Activated CD8-positive, alpha-beta T cell treated with anti-CD3 and anti-CD28 coated beads for 36 hours (primary cell): ENCODE data around the gene TBC1D9. TPM values are rescaled to one million over a fixed set of nuclear protein-coding genes. Genes with fewer than 3 reads are reported as not detected.

Experiments
- ATAC-seq: fragments of 200-7000 bp; cut with Tn5 transposase; one replicate; pipeline ENCODE4 v1.10.0; 2021; ENCODE audit warnings: mild to moderate bottlenecking, moderate library complexity
- CTCF ChIA-PET: fragments of 350-600 bp; sonication (Branson Sonifier 250); formaldehyde crosslinking; loops from one replicate; lab custom pipeline; 2021; ENCODE audit warnings: antibody characterized with exemption; lab: Charles Lee
- POLR2A ChIA-PET: fragments of 350-600 bp; sonication (Branson Sonifier 250); formaldehyde crosslinking; loops from one replicate; lab custom pipeline; 2021; ENCODE audit warnings: antibody characterized with exemption; lab: Charles Lee
- DNase-seq: peaks from one replicate; pipeline ENCODE4 v3.0.0-alpha.2; 2020
- H3K27ac Mint-ChIP-seq: one replicate; pipeline ENCODE4 v1.8.0; 2021; ENCODE audit warnings: mild to moderate bottlenecking, mixed read lengths
- H3K27me3 Mint-ChIP-seq: one replicate; pipeline ENCODE4 v1.8.0; 2021; ENCODE audit warnings: mixed read lengths
- H3K36me3 Mint-ChIP-seq: one replicate; pipeline ENCODE4 v1.8.0; 2021; ENCODE audit warnings: low read depth, mixed read lengths
- H3K4me1 Mint-ChIP-seq: one replicate; pipeline ENCODE4 v1.8.0; 2021; ENCODE audit warnings: low read depth, mixed read lengths
- H3K4me3 Mint-ChIP-seq: one replicate; pipeline ENCODE4 v1.8.0; 2021; ENCODE audit warnings: mild to moderate bottlenecking, moderate library complexity, mixed read lengths
- H3K9me3 Mint-ChIP-seq: one replicate; pipeline ENCODE4 v1.8.0; 2021; ENCODE audit warnings: mixed read lengths
- CTCF ChIP-seq: fragments of 200-600 bp; IDR thresholded peaks from one replicate; pipeline ENCODE4 v1.8.0; 2022; ENCODE audit warnings: antibody characterized with exemption, mild to moderate bottlenecking
- intact Hi-C: fragments of 100-400 bp; cut with micrococcal nuclease; formaldehyde crosslinking; loops from one replicate; pipeline ENCODE4 v1.10.0; 2022
- total RNA-seq, 2 experiments: library from RNA; stranded (reverse); gene quantifications; one replicate each; pipeline ENCODE4 v1.2.3, GENCODE V29; 2021

Gene TBC1D9
- total RNA-seq, 2 experiments from 2014 or later, result not detected

GRCh38 chr4:140633124-140633523 is 123.1 kb downstream of the TBC1D9 start:
- H3K9me3 Mint-ChIP-seq, result no peaks in the 10 kb centered on the region
- no peak for DNase-seq
- peaks cover 6% of the 10 kb centered on the region for H3K27me3 Mint-ChIP-seq
- CTCF ChIA-PET, result interaction anchor here (1.0 kb wide), 1 partner anchor 273 kb away, joined by 3 read pairs; no protein-coding TSS in a partner anchor
- intact Hi-C loops, result no loop called here
- H3K36me3 Mint-ChIP-seq, result no peaks in the 10 kb centered on the region
- no peak for TF ChIP-seq CTCF
- POLR2A ChIA-PET, result no interaction called here
- H3K4me1 Mint-ChIP-seq, result no peaks in the 10 kb centered on the region
- no peak for ATAC-seq
- H3K4me3 Mint-ChIP-seq, result no peak overlapping the region
- no peak overlapping the region for H3K27ac Mint-ChIP-seq

- H3K36me3 Mint-ChIP-seq, result no peaks in the 10 kb centered on the region
- CTCF ChIA-PET, result no interaction called here
- peaks cover 2% of the 10 kb centered on the region for H3K27me3 Mint-ChIP-seq
- no peaks in the 10 kb centered on the region for H3K4me1 Mint-ChIP-seq
- POLR2A ChIA-PET, result no interaction called here
- TF ChIP-seq CTCF, result no peak
- H3K4me3 Mint-ChIP-seq, result no peak overlapping the region
- no peak overlapping the region for H3K27ac Mint-ChIP-seq
- H3K9me3 Mint-ChIP-seq, result no peaks in the 10 kb centered on the region
- intact Hi-C loops, result no loop called here
- ATAC-seq, result no peak
- DNase-seq, result no peak
Observed at GRCh38 chr4:140630246-140630645, 125.9 kb downstream of the TBC1D9 start.

GRCh38 chr4:140628016-140628415 is 128.2 kb downstream of the TBC1D9 start:
- DNase-seq (no peak), ATAC-seq (no peak)
- TF ChIP-seq CTCF, result no peak
- ChIA-PET CTCF (interaction anchor here (1.1 to 1.9 kb wide), 2 partner anchors 9 to 268 kb away, joined by 4 to 6 read pairs; no protein-coding TSS in a partner anchor), POLR2A (no interaction called here)
- Mint-ChIP-seq H3K4me1 (no peaks in the 10 kb centered on the region), H3K4me3 (no peak overlapping the region), H3K27ac (no peak overlapping the region), H3K27me3 (no peaks in the 10 kb centered on the region), H3K9me3 (no peaks in the 10 kb centered on the region), H3K36me3 (no peaks in the 10 kb centered on the region)
- intact Hi-C loops, result no loop called here

GRCh38 chr4:140626661-140627376 is 129.4 kb downstream of the TBC1D9 start:
- Mint-ChIP-seq H3K27me3 (no peaks in the 10 kb centered on the region), H3K9me3 (no peaks in the 10 kb centered on the region), H3K4me1 (no peaks in the 10 kb centered on the region), H3K4me3 (no peak overlapping the region), H3K36me3 (no peaks in the 10 kb centered on the region), H3K27ac (no peak overlapping the region)
- no peak for TF ChIP-seq CTCF
- DNase-seq (no peak), ATAC-seq (no peak)
- POLR2A ChIA-PET, result no interaction called here
- CTCF ChIA-PET, result interaction anchor here (1.5 kb wide), 1 partner anchor 1024 kb away, joined by 4 read pairs; no protein-coding TSS in a partner anchor
- intact Hi-C loops, result no loop called here

- Mint-ChIP-seq H3K4me1 (no peaks in the 10 kb centered on the region), H3K27ac (no peak overlapping the region), H3K9me3 (no peaks in the 10 kb centered on the region), H3K27me3 (no peaks in the 10 kb centered on the region), H3K4me3 (no peak overlapping the region), H3K36me3 (no peaks in the 10 kb centered on the region)
- POLR2A ChIA-PET, result no interaction called here
- no peak for TF ChIP-seq CTCF
- DNase-seq (no peak), ATAC-seq (no peak)
- intact Hi-C loops, result no loop called here
- CTCF ChIA-PET, result no interaction called here
Observed at GRCh38 chr4:140622333-140622958, 133.7 kb downstream of the TBC1D9 start.
